Esophagus (tissue), 2 donors: ENCODE data around the gene STK4. TPM values are rescaled to one million over a fixed set of nuclear protein-coding genes. Genes with fewer than 3 reads are reported as not detected.
A peak's percentile ranks its signal among the peaks of the same experiment; 100 is the strongest.

Experiments
- H3K27ac ChIP-seq, 2 donors: one replicate each; pipeline ENCODE4 v1.5.1; 2013; ENCODE audit warnings: low read depth in 2 of 2, mild to moderate bottlenecking in 2 of 2, inconsistent platforms in 1 of 2, low read length in 1 of 2, moderate library complexity in 1 of 2
- H3K27me3 ChIP-seq, 2 donors: one replicate each; pipeline ENCODE4 v1.6.1; 2013; ENCODE audit warnings: low read length in 2 of 2, control low read depth in 1 of 2, mild to moderate bottlenecking in 1 of 2; ENCODE audit not compliant: insufficient read depth in 2 of 2, control insufficient read depth in 1 of 2
- H3K36me3 ChIP-seq, 2 donors: one replicate each; pipeline ENCODE4 v1.6.1; 2013; ENCODE audit warnings: low read length in 1 of 2; ENCODE audit not compliant: control insufficient read depth in 2 of 2, insufficient read depth in 2 of 2
- H3K4me1 ChIP-seq, 2 donors: one replicate each; pipeline ENCODE4 v1.6.1; 2013; ENCODE audit warnings: low read length in 1 of 2; ENCODE audit not compliant: control insufficient read depth in 2 of 2, insufficient read depth in 2 of 2
- H3K4me3 ChIP-seq, 2 donors: one replicate each; pipeline ENCODE4 v1.5.1; 2013; ENCODE audit warnings: low read length in 2 of 2, mild to moderate bottlenecking in 2 of 2, low read depth in 1 of 2, moderate library complexity in 1 of 2
- H3K9me3 ChIP-seq, 2 donors: one replicate each; pipeline ENCODE4 v1.6.1; 2013; ENCODE audit warnings: mild to moderate bottlenecking in 2 of 2, low read depth in 1 of 2, low read length in 1 of 2, moderate library complexity in 1 of 2; ENCODE audit not compliant: control insufficient read depth in 2 of 2, insufficient read depth in 1 of 2
- WGBS, 2 donors: extraction: QIAGEN DNeasy Blood & Tissue Kit; methylation state at CpG; one replicate each; pipeline ENCODE4 v1.1.7; 2013; 5-methylcytosine and 5-hydroxymethylcytosine counted together
- polyA plus RNA-seq, 2 donors: library from polyadenylated mRNA; stranded (reverse); fragments of 200-250 nt; gene quantifications; one replicate each; pipeline ENCODE4 v1.2.3, GENCODE V29; 2013
- donor health status: healthy with polysubstance abuse.
- donor health status: Bipolar disorder and iron deficiency.

STK4 gene
- polyA plus RNA-seq, 2 donors: 4.7 to 4.8 TPM

GRCh38 chr20:45115386-45115774, 149.1 kb downstream of the STK4 start:
- Histone ChIP-seq H3K4me1 (peaks cover 2 to 8% of the 10 kb centered on the region in 2 donors), H3K27me3 (peaks cover 0 to 2% of the 10 kb centered on the region in 2 donors), H3K9me3 (no peaks in the 10 kb centered on the region), H3K36me3 (no peaks in the 10 kb centered on the region), H3K4me3 (no peak overlapping the region), H3K27ac (peak overlapping the region in 1 of 2 donors; percentile 79)
- 66 to 76% methylated on average over 3 of the region's 3 CpGs for WGBS, 2 donors

GRCh38 chr20:45115829-45116228, 149.5 kb downstream of the STK4 start:
- Histone ChIP-seq H3K4me1 (peaks cover 2 to 8% of the 10 kb centered on the region in 2 donors), H3K27me3 (peaks cover 0 to 2% of the 10 kb centered on the region in 2 donors), H3K36me3 (no peaks in the 10 kb centered on the region), H3K9me3 (no peaks in the 10 kb centered on the region), H3K4me3 (no peak overlapping the region), H3K27ac (no peak overlapping the region)
- WGBS, 2 donors: 66 to 67% methylated on average over 4 of the region's 4 CpGs

GRCh38 chr20:45117581-45117980, 151.3 kb downstream of the STK4 start:
- Histone ChIP-seq H3K9me3 (no peaks in the 10 kb centered on the region), H3K4me1 (peaks cover 2 to 8% of the 10 kb centered on the region in 2 donors), H3K27me3 (peaks cover 0 to 2% of the 10 kb centered on the region in 2 donors), H3K36me3 (no peaks in the 10 kb centered on the region), H3K27ac (no peak overlapping the region), H3K4me3 (no peak overlapping the region)
- 62 to 73% methylated on average over 4 of the region's 4 CpGs for WGBS, 2 donors

- Histone ChIP-seq H3K27me3 (peaks cover 0 to 2% of the 10 kb centered on the region in 2 donors), H3K4me1 (peaks cover 2 to 8% of the 10 kb centered on the region in 2 donors), H3K9me3 (no peaks in the 10 kb centered on the region), H3K36me3 (no peaks in the 10 kb centered on the region), H3K4me3 (no peak overlapping the region), H3K27ac (no peak overlapping the region)
- 79 to 87% methylated on average over 2 of the region's 2 CpGs for WGBS, 2 donors
These were observed 151.7 kb downstream of the STK4 start for GRCh38 chr20:45118028-45118427.

GRCh38 chr20:45119556-45120266, 153.4 kb downstream of the STK4 start:
- Histone ChIP-seq H3K4me3 (no peak overlapping the region), H3K4me1 (peaks cover 0 to 2% of the 10 kb centered on the region in 2 donors), H3K36me3 (no peaks in the 10 kb centered on the region), H3K9me3 (no peaks in the 10 kb centered on the region), H3K27ac (no peak overlapping the region), H3K27me3 (no peaks in the 10 kb centered on the region)
- 82 to 86% methylated on average over 2 of the region's 2 CpGs for WGBS, 2 donors

- H3K36me3 ChIP-seq: no peaks in the 10 kb centered on the region
- H3K9me3 ChIP-seq: no peaks in the 10 kb centered on the region
- H3K27ac ChIP-seq: no peak overlapping the region
- H3K4me3 ChIP-seq: no peak overlapping the region
- no peaks in the 10 kb centered on the region for H3K4me1 ChIP-seq
- H3K27me3 ChIP-seq: no peaks in the 10 kb centered on the region
- WGBS, 2 donors: 89 to 92% methylated on average over 2 of the region's 2 CpGs
These were observed 155.1 kb downstream of the STK4 start for GRCh38 chr20:45121388-45121787.

GRCh38 chr20:45124365-45124764, 158.1 kb downstream of the STK4 start, which contains the start of gene WFDC12:
TSS of gene WFDC12 (minus strand) at chr20:45124465. CDS start at chr20:45124447, 18 bp downstream.
- Histone ChIP-seq H3K27ac (no peak within 1 kb of the TSS), H3K27me3 (no peaks in the 10 kb centered on the region)
- 88% methylated on average over 6 of the region's 6 CpGs for WGBS, 2 donors

GRCh38 chr20:45128099-45128498, 161.8 kb downstream of the STK4 start:
- H3K36me3 ChIP-seq: no peaks in the 10 kb centered on the region
- WGBS, 2 donors: 45 to 47% methylated on average over 2 of the region's 2 CpGs
- H3K9me3 ChIP-seq: no peaks in the 10 kb centered on the region
- H3K27me3 ChIP-seq: no peaks in the 10 kb centered on the region
- no peak overlapping the region for H3K4me3 ChIP-seq
- H3K4me1 ChIP-seq: no peaks in the 10 kb centered on the region
- no peak overlapping the region for H3K27ac ChIP-seq

More at GRCh38 chr20:45124365-45124764, 158.1 kb downstream of the STK4 start, which contains the start of gene WFDC12:
- Histone ChIP-seq H3K4me3 (no peak within 1 kb of the TSS), H3K4me1 (no peaks in the 10 kb centered on the region), H3K36me3 (no peaks in the 10 kb centered on the region), H3K9me3 (no peaks in the 10 kb centered on the region)
